ENCODE results near the gene FBXL17. TPM values are rescaled to one million over a fixed set of nuclear protein-coding genes. Genes with fewer than 3 reads are reported as not detected.

FBXL17 gene
- total and polyA plus RNA-seq, 2 donors (not counting 1 experiment from before 2014, with no cell fraction given), result 7.3 to 40.3 TPM

- Mint-ChIP-seq H3K27ac (peak overlapping the region; percentile 97), H3K4me3 (peak overlapping the region; percentile 91), H3K27me3 (no peaks in the 10 kb centered on the region), H3K9me3 (ENCODE audit: insufficient read depth) (peaks cover 4% of the 10 kb centered on the region), H3K4me1 (peaks cover 35% of the 10 kb centered on the region)
- CTCF ChIA-PET, result interaction anchor here (0.6 to 0.8 kb wide), 2 partner anchors 9 to 1029 kb away, joined by 3 read pairs; partner anchors contain the start of gene PJA2
- Histone ChIP-seq H3K79me2 (ENCODE audit: control insufficient read depth, insufficient read depth, low read length) (peaks cover 42% of the 10 kb centered on the region), H3K4me1 (ENCODE audit: control insufficient read depth in 2 of 2, insufficient read depth in 2 of 2, low read length in 2 of 2) (peaks cover 17 to 20% of the 10 kb centered on the region in 2 donors), H3K36me3 (replicated peaks in 1 of 2; ENCODE audit: control extremely low read depth in 1 of 2, control insufficient read depth in 1 of 2, extremely low read depth in 1 of 2, insufficient read depth in 2 of 2, low read length in 1 of 2) (no peaks in the 10 kb centered on the region), H3K27ac (ENCODE audit: low read length in 2 of 2) (peak overlapping the region; percentile 48 to 97), H4K20me1 (ENCODE audit: control insufficient read depth, insufficient read depth, low read length, poor library complexity, severe bottlenecking) (no peaks in the 10 kb centered on the region), H3K9ac (ENCODE audit: low read length) (peak overlapping the region; percentile 96), H3K9me3 (ENCODE audit: control extremely low read depth in 1 of 3, control insufficient read depth in 2 of 3, insufficient read depth in 1 of 3, low read length in 2 of 3) (peaks cover 2 to 4% (median 3%) of the 10 kb centered on the region in 3 donors), H3K27me3 (replicated peaks in 1 of 4; ENCODE audit: control extremely low read depth in 1 of 4, control insufficient read depth in 3 of 4, insufficient read depth in 4 of 4, low read length in 3 of 4) (no peaks in the 10 kb centered on the region), H3K4me3 (ENCODE audit: control extremely low read depth in 1 of 5, extremely low read depth in 1 of 5, insufficient read depth in 1 of 5, low read depth in 2 of 5, low read length in 4 of 5) (peak overlapping the region; percentile 44 to 99 (median 83)), H3K4me2 (replicated peaks; ENCODE audit: low read depth, low read length, poor library complexity, severe bottlenecking) (peak overlapping the region; percentile 89), H2AFZ (ENCODE audit: insufficient read depth, low read depth, low read length, poor library complexity, severe bottlenecking) (peak overlapping the region; percentile 91)
- DNase-seq, result peak; percentile 76
- no peak for TF ChIP-seq EZH2 (IDR thresholded peaks at IDR 0.05; ENCODE audit: borderline replicate concordance, insufficient read depth, low read depth, low read length, poor library complexity, severe bottlenecking)
- TF ChIP-seq CTCF (IDR thresholded peaks at IDR 0.05), result no peak
- peak; percentile 3 for ATAC-seq (ENCODE audit: low read depth)
- intact Hi-C loops (cut with micrococcal nuclease), result loop anchor here (5.0 kb wide), 1 partner anchor 347 kb away; no protein-coding TSS in a partner anchor
- under 1% methylated on average over 82 of the region's 85 CpGs for WGBS (ENCODE audit: insufficient coverage)
- POLR2A ChIA-PET, result interaction anchor here (0.6 to 1.0 kb wide), 3 partner anchors 45 to 1310 kb away, joined by 3 to 8 read pairs (median 3); no protein-coding TSS in a partner anchor
Measured at GRCh38 chr5:108380531-108381349, 1.2 kb downstream of the FBXL17 start.
